Measurements from ENCODE around the gene LYPD6. TPM values are rescaled to one million over a fixed set of nuclear protein-coding genes. Genes with fewer than 3 reads are reported as not detected.

Gene LYPD6
- total and polyA plus RNA-seq, 2 experiments from 2014 or later = 4.9 to 12.4 TPM

GRCh38 chr2:149387411-149387810, 57.0 kb downstream of the LYPD6 start (continued):
- TF ChIP-seq, protein P1, sequence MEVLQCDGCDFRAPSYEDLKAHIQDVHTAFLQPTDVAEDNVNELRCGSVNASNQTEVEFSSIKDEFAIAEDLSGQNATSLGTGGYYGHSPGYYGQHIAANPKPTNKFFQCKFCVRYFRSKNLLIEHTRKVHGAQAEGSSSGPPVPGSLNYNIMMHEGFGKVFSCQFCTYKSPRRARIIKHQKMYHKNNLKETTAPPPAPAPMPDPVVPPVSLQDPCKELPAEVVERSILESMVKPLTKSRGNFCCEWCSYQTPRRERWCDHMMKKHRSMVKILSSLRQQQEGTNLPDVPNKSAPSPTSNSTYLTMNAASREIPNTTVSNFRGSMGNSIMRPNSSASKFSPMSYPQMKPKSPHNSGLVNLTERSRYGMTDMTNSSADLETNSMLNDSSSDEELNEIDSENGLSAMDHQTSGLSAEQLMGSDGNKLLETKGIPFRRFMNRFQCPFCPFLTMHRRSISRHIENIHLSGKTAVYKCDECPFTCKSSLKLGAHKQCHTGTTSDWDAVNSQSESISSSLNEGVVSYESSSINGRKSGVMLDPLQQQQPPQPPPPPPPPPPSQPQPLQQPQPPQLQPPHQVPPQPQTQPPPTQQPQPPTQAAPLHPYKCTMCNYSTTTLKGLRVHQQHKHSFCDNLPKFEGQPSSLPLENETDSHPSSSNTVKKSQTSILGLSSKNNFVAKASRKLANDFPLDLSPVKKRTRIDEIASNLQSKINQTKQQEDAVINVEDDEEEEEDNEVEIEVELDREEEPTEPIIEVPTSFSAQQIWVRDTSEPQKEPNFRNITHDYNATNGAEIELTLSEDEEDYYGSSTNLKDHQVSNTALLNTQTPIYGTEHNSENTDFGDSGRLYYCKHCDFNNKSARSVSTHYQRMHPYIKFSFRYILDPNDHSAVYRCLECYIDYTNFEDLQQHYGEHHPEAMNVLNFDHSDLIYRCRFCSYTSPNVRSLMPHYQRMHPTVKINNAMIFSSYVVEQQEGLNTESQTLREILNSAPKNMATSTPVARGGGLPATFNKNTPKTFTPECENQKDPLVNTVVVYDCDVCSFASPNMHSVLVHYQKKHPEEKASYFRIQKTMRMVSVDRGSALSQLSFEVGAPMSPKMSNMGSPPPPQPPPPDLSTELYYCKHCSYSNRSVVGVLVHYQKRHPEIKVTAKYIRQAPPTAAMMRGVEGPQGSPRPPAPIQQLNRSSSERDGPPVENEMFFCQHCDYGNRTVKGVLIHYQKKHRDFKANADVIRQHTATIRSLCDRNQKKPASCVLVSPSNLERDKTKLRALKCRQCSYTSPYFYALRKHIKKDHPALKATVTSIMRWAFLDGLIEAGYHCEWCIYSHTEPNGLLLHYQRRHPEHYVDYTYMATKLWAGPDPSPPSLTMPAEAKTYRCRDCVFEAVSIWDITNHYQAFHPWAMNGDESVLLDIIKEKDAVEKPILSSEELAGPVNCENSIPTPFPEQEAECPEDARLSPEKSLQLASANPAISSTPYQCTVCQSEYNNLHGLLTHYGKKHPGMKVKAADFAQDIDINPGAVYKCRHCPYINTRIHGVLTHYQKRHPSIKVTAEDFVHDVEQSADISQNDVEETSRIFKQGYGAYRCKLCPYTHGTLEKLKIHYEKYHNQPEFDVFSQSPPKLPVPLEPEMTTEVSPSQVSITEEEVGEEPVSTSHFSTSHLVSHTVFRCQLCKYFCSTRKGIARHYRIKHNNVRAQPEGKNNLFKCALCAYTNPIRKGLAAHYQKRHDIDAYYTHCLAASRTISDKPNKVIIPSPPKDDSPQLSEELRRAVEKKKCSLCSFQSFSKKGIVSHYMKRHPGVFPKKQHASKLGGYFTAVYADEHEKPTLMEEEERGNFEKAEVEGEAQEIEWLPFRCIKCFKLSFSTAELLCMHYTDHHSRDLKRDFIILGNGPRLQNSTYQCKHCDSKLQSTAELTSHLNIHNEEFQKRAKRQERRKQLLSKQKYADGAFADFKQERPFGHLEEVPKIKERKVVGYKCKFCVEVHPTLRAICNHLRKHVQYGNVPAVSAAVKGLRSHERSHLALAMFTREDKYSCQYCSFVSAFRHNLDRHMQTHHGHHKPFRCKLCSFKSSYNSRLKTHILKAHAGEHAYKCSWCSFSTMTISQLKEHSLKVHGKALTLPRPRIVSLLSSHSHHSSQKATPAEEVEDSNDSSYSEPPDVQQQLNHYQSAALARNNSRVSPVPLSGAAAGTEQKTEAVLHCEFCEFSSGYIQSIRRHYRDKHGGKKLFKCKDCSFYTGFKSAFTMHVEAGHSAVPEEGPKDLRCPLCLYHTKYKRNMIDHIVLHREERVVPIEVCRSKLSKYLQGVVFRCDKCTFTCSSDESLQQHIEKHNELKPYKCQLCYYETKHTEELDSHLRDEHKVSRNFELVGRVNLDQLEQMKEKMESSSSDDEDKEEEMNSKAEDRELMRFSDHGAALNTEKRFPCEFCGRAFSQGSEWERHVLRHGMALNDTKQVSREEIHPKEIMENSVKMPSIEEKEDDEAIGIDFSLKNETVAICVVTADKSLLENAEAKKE (CRISPR knock-in tag; IDR thresholded peaks at IDR 0.05) = no peak

DNA sequence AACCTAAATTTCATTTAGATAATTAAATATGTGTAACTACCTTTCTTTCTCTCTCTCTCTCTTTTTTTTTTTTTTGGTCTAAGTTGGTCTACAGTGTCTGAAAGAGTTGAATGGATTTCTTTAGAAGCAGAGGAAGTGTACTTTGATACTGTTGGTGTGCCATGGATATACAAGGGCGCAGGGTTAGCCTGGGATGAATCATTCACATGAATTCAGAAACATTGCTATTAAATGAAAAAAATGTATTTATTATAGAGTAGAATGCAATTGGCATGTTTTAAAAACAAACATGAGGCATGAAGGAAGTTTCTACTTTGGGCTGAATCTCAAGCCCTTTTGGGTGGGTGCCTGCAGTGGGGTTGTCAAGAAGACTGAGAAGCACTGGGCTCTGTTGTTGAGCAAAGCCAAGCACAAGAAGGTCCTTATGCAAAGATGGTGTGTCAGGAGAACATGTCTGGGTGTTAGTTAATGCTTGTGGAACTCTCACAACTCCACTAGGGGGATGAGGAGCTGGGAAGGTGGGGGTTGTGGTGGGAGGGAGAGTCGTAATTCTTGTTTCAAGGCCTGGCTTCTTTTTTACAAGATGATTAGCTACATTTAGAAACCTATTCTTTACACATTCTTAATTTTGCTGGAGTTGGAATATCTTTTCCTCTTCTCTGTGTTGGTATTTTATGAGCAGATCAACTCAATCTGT, 57.9 kb downstream of the LYPD6 start:
- H3K4me2 ChIP-seq = no peak overlapping the region
- H3K4me3 Mint-ChIP-seq = no peak overlapping the region
- no peaks in the 10 kb centered on the region for H3K9me3 Mint-ChIP-seq
- TF ChIP-seq STAT1 (IDR thresholded peaks at IDR 0.05; ENCODE audit: unreplicated experiment) = no peak
- no peak for TF ChIP-seq ZNF114 (CRISPR knock-in tag; IDR thresholded peaks at IDR 0.05)
- TF ChIP-seq ZNF331 (CRISPR knock-in tag; IDR thresholded peaks at IDR 0.05; ENCODE audit: low read depth) = no peak
- TF ChIP-seq CREB1 (CRISPR knock-in tag; IDR thresholded peaks at IDR 0.05; ENCODE audit: low read depth) = no peak
- TF ChIP-seq CTCF (conservative IDR thresholded peaks at IDR 0.05; ENCODE audit: low read depth in 2 of 2) = peak; percentile 49 to 50
- no peak for TF ChIP-seq NANOG (IDR thresholded peaks at IDR 0.05; ENCODE audit: borderline replicate concordance)
- TF ChIP-seq POLR2AphosphoS5 (IDR thresholded peaks at IDR 0.05; ENCODE audit: low read depth) = no peak
- no peak for TF ChIP-seq JUNB (IDR thresholded peaks at IDR 0.05; ENCODE audit: unreplicated experiment)

More for the DNA sequence above, 57.9 kb downstream of the LYPD6 start:
- Mint-ChIP-seq H3K4me1 (peaks cover 36% of the 10 kb centered on the region), H3K27me3 (ENCODE audit: insufficient read depth, low read depth, poor library complexity) (peaks cover 5% of the 10 kb centered on the region), H3K27ac (no peak overlapping the region), H3K36me3 (ENCODE audit: low read depth) (no peaks in the 10 kb centered on the region)
- Histone ChIP-seq H4K20me1 (replicated peaks; ENCODE audit: insufficient read depth) (no peaks in the 10 kb centered on the region), H3K36me3 (ENCODE audit: insufficient read depth) (no peaks in the 10 kb centered on the region), H3F3A (replicated peaks; ENCODE audit: low read depth) (no peaks in the 10 kb centered on the region), H3K4me1 (ENCODE audit: insufficient read depth) (peaks cover 23% of the 10 kb centered on the region), H2AFZ (no peak overlapping the region), H3K79me2 (replicated peaks; ENCODE audit: insufficient read depth) (no peaks in the 10 kb centered on the region), H3K27ac (ENCODE audit: low read depth) (no peak overlapping the region), H3K9me2 (ENCODE audit: insufficient read depth) (peaks cover 10% of the 10 kb centered on the region; the same call in 1 of the 2 replicates), H3K27me3 (ENCODE audit: insufficient read depth) (no peaks in the 10 kb centered on the region), H3K4me3 (no peak overlapping the region)
- peak; percentile 88 for ATAC-seq
- DNase-seq (ENCODE audit: low spot score) = peak; percentile 55

Data from GM23338 (cell line).